HepG2 (cell line): ENCODE results near the gene SLC15A3. TPM values are rescaled to one million over a fixed set of nuclear protein-coding genes. Genes with fewer than 3 reads are reported as not detected.

ENCODE experiments used
- FOXO1 ChIP-seq: sonication (generic); formaldehyde crosslinking; IDR thresholded peaks from 2 replicates; pipeline ENCODE4 v1.4.0; 2020; ENCODE audit warnings: missing genetic modification reagents
- HOXA9 ChIP-seq: sonication (generic); formaldehyde crosslinking; IDR thresholded peaks from 2 replicates; pipeline ENCODE4 v1.8.1; 2022; ENCODE audit warnings: missing genetic modification reagents, mild to moderate bottlenecking, moderate library complexity, borderline replicate concordance
- IKZF4 ChIP-seq: sonication (generic); formaldehyde crosslinking; IDR thresholded peaks from 2 replicates; pipeline ENCODE4 v1.5.1; 2020; ENCODE audit warnings: borderline replicate concordance, mild to moderate bottlenecking, low read depth, missing genetic modification reagents; ENCODE audit errors: not compliant biosample characterization
- ISX ChIP-seq: sonication (generic); formaldehyde crosslinking; conservative IDR thresholded peaks from 2 replicates; pipeline ENCODE4 v1.5.0; 2020; ENCODE audit warnings: missing genetic modification reagents
- MAF1 ChIP-seq: sonication (generic); formaldehyde crosslinking; IDR thresholded peaks from 2 replicates; pipeline ENCODE4 v1.5.0; 2020; ENCODE audit warnings: missing genetic modification reagents, borderline replicate concordance
- MEIS2 ChIP-seq: sonication (generic); formaldehyde crosslinking; IDR thresholded peaks from 2 replicates; pipeline ENCODE4 v1.9.0; 2021; ENCODE audit warnings: mild to moderate bottlenecking, missing genetic modification reagents
- MIXL1 ChIP-seq: IDR thresholded peaks from 2 replicates; pipeline ENCODE4 v1.6.1; 2016
- NFYB ChIP-seq: sonication (generic); formaldehyde crosslinking; IDR thresholded peaks from 2 replicates; pipeline ENCODE4 v1.4.0; 2020; ENCODE audit warnings: missing genetic modification reagents
- POGZ ChIP-seq: sonication (generic); formaldehyde crosslinking; IDR thresholded peaks from 2 replicates; pipeline ENCODE4 v1.4.0; 2020; ENCODE audit warnings: mild to moderate bottlenecking, missing genetic modification reagents
- RARG ChIP-seq: sonication (generic); formaldehyde crosslinking; IDR thresholded peaks from 2 replicates; pipeline ENCODE4 v1.4.0; 2020; ENCODE audit warnings: low read depth, mild to moderate bottlenecking, missing genetic modification reagents
- SIN3A ChIP-seq: IDR thresholded peaks from 2 replicates; pipeline ENCODE4 v1.6.1; 2011; ENCODE audit warnings: low read depth, mild to moderate bottlenecking, control low read depth, low read length, borderline replicate concordance
- TBL1XR1 ChIP-seq: fragments of 150-350 bp; IDR thresholded peaks from 2 replicates; pipeline ENCODE4 v1.6.1; 2014; ENCODE audit warnings: borderline replicate concordance, low read length; ENCODE audit not compliant: partially characterized antibody
- YY1 ChIP-seq: IDR thresholded peaks from 2 replicates; pipeline ENCODE4 v1.6.1; 2011; ENCODE audit warnings: low read length, low read depth, moderate library complexity, mild to moderate bottlenecking; ENCODE audit not compliant: insufficient read depth, insufficient replicate concordance
- ZBTB38 ChIP-seq: sonication (generic); formaldehyde crosslinking; IDR thresholded peaks from 2 replicates; pipeline ENCODE4 v1.5.1; 2020; ENCODE audit warnings: mild to moderate bottlenecking, missing genetic modification reagents
- ZNF234 ChIP-seq: sonication (generic); formaldehyde crosslinking; conservative IDR thresholded peaks from 2 replicates; pipeline ENCODE4 v1.5.1; 2020; ENCODE audit warnings: mild to moderate bottlenecking, missing genetic modification reagents
- ZNF263 ChIP-seq: sonication (generic); formaldehyde crosslinking; IDR thresholded peaks from 2 replicates; pipeline ENCODE4 v1.4.0; 2020; ENCODE audit warnings: missing genetic modification reagents
- ZNF496 ChIP-seq: sonication (generic); formaldehyde crosslinking; IDR thresholded peaks from 2 replicates; pipeline ENCODE4 v1.8.1; 2023; ENCODE audit warnings: mild to moderate bottlenecking, moderate library complexity, missing genetic modification reagents; ENCODE audit not compliant: insufficient replicate concordance
- ZNF672 ChIP-seq: sonication (generic); formaldehyde crosslinking; IDR thresholded peaks from 2 replicates; pipeline ENCODE4 v1.8.1; 2022; ENCODE audit warnings: missing genetic modification reagents
- ZNF878 ChIP-seq: sonication (generic); formaldehyde crosslinking; IDR thresholded peaks from 2 replicates; pipeline ENCODE4 v1.8.1; 2023; ENCODE audit warnings: mild to moderate bottlenecking, missing genetic modification reagents, moderate library complexity
- polyA plus RNA-seq, 8 experiments: library from polyadenylated mRNA; depleted of rRNA in 3 of 8; stranded (reverse) in 7 of 8; unstranded in 1 of 8; fragments of >200 nt; fragmentation: Illumina TruSeq in 4 of 8; extraction: Trizol in 4 of 8; gene quantifications; 2 replicates each; pipeline versions ENCODE4 v1.2.1 to v1.2.3, GENCODE V29; 2011 to 2016; ENCODE audit warnings: low read depth in 4 of 8, missing spikeins in 1 of 8, mixed read lengths in 1 of 8; ENCODE audit not compliant: insufficient read depth in 1 of 8
- total RNA-seq, 5 experiments: library from RNA; depleted of rRNA; stranded (reverse); fragments of >200 nt; fragmentation: Illumina TruSeq; extraction: Trizol; gene quantifications; 2 replicates each; pipeline ENCODE4 v1.2.3, GENCODE V29; 2016; ENCODE audit warnings: low read depth in 1 of 5
- TF ChIP-seq, protein P1 (sequence below): IDR thresholded peaks from 2 replicates; pipeline ENCODE4 v1.6.1; 2016; ENCODE audit warnings: low read depth, missing genetic modification reagents, missing compliant biosample characterization

Gene SLC15A3
- total and polyA plus RNA-seq, 2 of the 13 experiments (the other 11 are each of a cell fraction or from before 2014, with no cell fraction given) = 0.45 to 0.77 TPM

DNA sequence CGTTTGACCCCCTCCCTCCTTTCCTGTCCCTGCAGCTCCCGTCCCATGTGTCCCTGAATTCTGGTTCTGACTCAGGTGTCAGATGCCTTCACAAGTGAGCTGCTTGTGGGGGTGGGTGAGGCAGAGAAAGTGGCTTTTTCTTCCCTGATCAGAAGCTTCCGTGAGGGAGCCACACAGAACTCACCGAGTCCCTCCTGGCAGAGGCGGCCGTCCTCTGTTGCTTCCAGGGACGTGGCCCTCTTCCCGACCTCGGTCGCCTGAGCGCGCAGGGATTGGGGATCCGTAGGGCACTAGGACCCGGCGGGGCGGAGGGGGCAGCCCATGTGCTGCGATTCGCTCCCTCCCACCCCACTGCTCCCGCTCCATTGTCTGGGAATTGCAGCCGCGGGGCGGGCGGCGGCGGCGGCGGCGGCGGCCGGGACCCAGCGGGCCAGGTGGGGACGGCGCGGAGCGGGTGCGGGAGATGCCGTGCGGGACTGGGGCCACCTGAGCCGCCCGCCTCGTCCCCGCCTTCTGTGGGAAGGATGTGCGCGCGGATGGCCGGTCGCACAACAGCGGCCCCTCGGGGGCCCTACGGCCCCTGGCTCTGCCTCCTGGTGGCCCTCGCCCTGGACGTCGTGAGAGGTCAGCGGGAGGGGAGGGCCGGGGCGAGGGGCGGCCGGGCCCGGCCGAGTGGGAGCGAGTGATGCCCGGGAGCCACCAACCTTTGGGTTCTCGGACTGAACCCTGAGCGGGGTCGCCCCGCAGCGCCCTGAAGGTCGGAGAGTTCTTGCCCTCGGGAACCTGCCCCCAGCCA lies 27.7 kb downstream of the SLC15A3 start, which contains the start of gene TMEM132A (continued):
- TF ChIP-seq POGZ (no peak), HOXA9 (CRISPR knock-in tag) (no peak), TBL1XR1 (no peak), ZBTB38 (no peak), IKZF4 (peak; percentile 25), ZNF263 (CRISPR knock-in tag) (0 out of 2 replicates have a peak, but pooled peaks have one; percentile 19), MEIS2 (CRISPR knock-in tag) (peak; percentile 82), ISX (no peak), ZNF234 (CRISPR knock-in tag) (no peak), YY1 (no peak), ZNF672 (CRISPR knock-in tag) (no peak), NFYB (CRISPR knock-in tag) (peak; percentile 54), MIXL1 (CRISPR knock-in tag) (no peak), MAF1 (CRISPR knock-in tag) (no peak), ZNF496 (no peak), RARG (CRISPR knock-in tag) (no peak), FOXO1 (CRISPR knock-in tag) (0 out of 2 replicates have a peak, but pooled peaks have one; percentile 31), ZNF878 (CRISPR knock-in tag) (no peak), SIN3A (peak; percentile 75; the same call in 1 of the 2 replicates)
- TF ChIP-seq, protein P1, sequence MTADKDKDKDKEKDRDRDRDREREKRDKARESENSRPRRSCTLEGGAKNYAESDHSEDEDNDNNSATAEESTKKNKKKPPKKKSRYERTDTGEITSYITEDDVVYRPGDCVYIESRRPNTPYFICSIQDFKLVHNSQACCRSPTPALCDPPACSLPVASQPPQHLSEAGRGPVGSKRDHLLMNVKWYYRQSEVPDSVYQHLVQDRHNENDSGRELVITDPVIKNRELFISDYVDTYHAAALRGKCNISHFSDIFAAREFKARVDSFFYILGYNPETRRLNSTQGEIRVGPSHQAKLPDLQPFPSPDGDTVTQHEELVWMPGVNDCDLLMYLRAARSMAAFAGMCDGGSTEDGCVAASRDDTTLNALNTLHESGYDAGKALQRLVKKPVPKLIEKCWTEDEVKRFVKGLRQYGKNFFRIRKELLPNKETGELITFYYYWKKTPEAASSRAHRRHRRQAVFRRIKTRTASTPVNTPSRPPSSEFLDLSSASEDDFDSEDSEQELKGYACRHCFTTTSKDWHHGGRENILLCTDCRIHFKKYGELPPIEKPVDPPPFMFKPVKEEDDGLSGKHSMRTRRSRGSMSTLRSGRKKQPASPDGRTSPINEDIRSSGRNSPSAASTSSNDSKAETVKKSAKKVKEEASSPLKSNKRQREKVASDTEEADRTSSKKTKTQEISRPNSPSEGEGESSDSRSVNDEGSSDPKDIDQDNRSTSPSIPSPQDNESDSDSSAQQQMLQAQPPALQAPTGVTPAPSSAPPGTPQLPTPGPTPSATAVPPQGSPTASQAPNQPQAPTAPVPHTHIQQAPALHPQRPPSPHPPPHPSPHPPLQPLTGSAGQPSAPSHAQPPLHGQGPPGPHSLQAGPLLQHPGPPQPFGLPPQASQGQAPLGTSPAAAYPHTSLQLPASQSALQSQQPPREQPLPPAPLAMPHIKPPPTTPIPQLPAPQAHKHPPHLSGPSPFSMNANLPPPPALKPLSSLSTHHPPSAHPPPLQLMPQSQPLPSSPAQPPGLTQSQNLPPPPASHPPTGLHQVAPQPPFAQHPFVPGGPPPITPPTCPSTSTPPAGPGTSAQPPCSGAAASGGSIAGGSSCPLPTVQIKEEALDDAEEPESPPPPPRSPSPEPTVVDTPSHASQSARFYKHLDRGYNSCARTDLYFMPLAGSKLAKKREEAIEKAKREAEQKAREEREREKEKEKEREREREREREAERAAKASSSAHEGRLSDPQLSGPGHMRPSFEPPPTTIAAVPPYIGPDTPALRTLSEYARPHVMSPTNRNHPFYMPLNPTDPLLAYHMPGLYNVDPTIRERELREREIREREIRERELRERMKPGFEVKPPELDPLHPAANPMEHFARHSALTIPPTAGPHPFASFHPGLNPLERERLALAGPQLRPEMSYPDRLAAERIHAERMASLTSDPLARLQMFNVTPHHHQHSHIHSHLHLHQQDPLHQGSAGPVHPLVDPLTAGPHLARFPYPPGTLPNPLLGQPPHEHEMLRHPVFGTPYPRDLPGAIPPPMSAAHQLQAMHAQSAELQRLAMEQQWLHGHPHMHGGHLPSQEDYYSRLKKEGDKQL (CRISPR knock-in tag) = no peak
